Right hindlimb (tissue), 1 donor: Measurements from ENCODE around the gene WWOX.
"Not testable (repeated sequence)": the region's sequence is repeated elsewhere in the genome, so short reads cannot be mapped to it uniquely, and the experiment has no call there.

ENCODE experiments used
- DNase-seq: peaks from one replicate; pipeline ENCODE4 v3.0.0-alpha.2; 2018

The WWOX gene

DNA sequence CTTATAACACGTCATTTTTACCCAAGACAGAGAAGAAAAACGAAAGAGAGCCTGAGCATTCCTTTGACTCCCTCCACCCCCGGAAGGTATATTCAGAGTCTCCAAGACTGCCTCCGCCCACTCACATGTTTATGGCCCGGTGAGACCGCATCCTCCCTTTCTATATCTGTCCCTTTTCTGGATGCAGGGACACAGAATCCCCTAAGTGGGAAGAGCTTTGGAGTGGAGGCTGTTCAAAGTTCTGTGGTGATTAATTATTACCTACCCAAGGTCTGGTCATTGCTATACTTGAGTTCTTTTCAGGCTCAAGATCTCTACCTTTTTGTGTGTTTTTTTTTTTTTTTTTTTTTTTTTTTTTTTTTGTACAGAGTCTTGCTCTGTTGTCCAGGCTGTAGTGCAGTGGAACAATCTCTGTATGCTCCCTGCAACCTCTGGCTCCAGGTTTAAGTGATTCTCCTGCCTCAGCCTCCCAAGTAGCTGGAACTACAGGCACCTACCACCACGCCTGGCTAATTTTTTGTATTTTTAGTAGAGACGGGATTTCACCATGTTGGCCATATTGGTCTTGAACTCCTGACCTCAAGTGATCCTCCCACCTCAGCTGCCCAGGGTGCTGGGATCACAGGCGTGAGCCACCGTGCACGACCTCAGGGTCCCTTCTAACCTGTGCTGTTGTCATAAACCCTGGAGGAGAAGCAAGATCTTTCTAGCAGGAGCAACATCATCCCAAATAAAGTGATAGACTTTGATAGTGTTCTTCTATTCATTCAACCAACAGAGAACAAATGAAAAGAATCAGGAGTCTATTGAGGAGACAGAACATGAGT lies 407.1 kb downstream of the WWOX start:
- DNase-seq: no peak

DNA sequence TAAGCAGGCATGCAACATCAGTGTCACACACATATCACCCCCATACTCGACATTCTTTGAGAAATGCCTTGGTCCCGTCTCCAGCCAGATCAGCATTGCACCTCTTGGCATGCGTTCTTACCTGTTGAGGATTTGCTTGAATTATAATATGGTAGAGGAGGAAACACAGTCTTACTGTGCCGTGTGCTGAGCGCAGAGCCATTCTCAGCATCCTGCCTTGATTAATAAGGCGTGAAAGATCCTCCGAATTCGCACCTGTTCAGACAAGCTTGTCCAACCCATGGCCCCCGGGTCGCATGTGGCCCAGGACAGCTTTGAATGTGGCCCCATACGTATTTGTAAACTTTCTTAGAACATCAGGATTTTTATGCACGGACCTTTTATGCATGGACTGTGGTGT lies 408.1 kb downstream of the WWOX start:
- no peak for DNase-seq

DNA sequence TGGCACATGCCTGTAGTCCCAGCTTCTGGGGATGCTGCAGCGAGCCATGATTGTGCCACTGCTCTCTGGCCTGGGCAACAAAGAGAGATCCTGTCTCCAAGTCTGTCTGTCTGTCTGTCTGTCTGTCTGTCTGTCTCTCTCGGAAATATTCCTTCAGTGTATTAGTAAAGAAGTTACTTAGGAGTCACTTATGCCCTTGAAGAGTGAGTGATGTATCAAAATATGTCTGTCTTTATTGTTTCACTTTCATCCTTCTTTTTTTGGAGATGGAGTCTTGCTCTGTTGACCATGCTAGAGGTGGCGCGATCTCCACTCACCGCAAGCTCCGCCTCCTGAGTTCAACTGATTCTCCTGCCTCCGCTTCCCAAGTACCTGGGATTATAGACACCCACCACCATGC lies 410.5 kb downstream of the WWOX start:
- no peak for DNase-seq

DNA sequence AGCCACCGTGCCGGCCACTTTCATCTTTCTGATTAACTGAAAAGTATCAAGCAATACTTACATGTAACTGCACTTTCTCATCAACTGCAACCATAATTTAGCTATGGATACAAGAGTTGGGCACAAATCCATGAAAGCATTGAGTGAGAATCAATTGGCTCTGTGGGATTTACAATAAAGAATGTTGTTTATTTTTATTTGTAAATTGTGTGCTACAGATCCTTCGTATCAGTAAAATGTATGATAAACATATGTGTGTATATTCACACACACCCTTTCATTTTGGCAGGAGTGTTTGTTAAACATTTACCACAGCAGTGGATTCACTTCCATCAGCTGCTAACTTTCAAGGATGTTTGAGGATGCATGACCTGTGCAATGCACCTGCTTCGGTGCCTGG lies 411.0 kb downstream of the WWOX start:
- DNase-seq: no peak

DNA sequence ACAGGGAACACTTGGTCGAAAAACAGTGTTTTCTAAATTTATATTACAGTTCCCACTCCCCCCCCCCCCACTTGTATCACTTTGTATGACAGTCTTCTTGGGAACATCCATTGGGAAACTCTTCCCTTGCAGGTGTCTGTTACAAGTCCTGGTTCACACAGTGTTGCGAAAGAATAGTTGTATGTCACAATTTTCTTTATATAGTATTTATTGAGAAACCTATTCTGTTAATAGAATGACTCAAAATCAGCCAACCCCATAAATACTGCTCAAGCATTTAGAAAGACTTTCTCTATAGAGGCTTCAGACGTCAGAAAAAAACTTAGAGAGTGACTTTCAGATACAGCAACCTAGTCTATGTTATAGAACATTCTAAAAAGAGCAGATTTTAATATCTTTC lies 414.4 kb downstream of the WWOX start:
- DNase-seq: no peak

DNA sequence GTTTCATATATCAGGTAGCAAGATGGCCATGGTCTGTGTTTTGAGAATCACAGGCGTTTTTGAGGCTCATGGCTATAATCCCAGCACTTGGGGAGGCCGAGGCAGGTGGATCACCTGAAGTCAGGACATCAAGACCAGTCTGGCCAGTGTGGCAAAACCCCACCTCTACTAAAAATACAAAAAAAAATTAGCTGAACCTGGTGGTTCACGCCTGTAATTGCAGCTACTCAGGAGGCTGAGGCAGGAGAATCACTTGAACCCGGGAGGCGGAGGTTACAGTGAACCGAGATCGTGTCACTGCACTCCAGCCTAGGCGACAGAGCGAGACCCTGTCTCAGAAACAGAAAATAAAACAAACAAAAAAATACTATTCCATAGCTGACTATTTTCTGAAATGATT lies 415.4 kb downstream of the WWOX start:
- not testable (repeated sequence) for DNase-seq

DNA sequence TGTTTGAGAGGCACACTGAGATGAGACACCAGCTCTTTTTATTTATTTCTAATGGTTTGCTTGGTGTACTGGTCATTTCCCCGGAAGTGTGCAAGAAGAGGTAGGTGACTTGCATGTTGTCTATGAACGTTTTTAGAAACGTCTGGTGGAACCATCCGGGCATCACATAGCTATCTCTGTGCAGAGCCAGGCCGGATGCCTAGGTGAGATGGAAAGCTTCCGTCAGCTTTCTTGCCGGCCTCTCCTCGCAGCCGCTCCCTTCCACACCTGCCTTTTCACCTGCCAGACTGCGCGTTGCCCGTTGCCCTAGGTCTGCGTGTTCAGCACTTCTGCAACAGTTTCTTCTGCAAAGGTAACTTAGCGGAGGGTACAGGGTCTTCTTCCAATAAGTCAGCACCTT lies 416.0 kb downstream of the WWOX start:
- no peak for DNase-seq

DNA sequence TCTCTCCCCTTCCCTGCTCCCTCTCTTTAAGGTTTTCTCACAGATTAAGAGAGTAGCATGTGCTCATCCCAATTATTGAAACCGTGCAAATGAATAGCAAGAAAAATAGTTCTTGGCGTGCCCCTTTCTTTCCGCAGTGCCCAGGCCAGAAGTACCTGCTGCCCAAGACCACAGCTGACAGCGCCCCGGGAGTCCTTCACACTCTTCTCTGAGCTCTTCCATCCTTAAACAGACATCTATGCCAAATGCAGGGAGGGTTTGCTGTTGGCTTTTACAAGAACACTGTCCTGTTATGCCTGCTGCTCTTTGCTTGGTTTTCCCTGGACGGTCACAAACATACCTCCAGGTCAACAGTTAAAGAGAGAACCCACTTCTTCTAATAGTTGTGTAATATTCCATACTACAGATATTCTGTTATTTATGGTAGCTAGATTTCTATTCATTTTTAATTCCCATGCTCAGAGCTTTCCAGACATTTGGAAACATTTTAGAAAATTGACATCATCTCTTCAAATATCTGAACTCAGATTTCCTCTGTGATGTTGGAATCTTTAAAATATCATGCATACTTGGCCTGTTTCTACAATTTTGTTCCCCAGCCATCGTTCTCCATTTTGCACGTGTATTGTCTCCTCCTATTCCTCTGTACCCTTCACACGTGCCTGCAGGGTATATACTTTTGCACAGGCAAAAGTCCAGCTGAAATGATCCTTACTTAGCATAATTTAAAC lies 416.7 kb downstream of the WWOX start:
- no peak for DNase-seq

DNA sequence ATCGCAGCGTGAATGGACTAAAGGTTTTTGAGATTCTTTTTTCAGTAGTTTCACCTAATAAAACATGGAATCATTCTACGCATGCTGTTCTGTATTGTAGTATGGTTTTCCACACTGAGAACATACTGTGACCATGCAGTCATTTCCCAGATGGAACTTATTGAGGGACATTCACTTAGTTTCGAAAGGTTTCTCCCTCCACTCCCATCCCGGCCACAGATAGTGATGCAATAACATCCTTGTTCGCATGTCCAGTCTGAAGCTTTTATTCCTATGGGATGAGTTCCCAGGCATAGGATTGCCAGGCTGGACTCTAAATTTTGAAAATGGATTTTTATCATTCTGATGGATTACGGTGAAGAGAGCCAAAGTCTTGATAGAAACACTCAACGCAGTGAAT lies 420.4 kb downstream of the WWOX start:
- DNase-seq: no peak

DNA sequence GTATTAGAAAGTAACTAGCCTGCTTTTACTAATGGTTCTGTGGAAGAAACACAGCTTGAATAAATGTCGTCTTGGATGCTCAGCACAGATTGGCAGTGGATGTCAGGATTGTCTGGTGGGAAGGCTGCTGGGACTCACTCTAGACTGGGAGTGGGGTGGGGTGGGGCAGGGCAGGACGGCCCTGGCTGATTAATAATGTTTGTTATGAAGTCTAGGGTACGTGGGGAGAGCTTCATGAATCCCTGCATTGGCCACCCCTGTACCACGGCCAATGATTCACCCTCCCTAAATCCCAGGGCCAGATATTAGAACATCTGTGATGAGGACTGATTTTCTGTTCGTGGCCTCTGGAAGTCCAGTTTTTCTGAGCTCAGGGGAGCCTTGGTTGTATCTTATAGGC lies 421.0 kb downstream of the WWOX start:
- no peak for DNase-seq

DNA sequence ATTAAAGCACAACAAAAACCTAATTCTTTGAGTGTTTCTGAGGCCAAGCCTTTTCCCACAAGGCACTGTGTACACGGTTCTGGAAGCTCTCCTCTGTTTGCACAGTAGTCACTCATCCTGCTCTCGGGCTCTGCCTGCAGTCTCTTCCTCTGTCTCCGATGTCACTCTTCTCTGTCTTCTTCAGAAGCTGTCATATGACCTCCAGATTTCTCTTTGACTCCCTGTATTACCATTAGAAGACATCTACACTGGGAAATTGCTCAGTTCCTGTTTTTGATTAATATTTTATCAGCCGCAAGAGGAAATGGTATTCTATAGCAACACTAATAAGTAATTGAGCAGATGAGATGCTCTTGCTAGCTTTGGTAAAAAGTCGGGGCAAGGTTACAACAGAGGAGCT lies 422.9 kb downstream of the WWOX start:
- DNase-seq: no peak

DNA sequence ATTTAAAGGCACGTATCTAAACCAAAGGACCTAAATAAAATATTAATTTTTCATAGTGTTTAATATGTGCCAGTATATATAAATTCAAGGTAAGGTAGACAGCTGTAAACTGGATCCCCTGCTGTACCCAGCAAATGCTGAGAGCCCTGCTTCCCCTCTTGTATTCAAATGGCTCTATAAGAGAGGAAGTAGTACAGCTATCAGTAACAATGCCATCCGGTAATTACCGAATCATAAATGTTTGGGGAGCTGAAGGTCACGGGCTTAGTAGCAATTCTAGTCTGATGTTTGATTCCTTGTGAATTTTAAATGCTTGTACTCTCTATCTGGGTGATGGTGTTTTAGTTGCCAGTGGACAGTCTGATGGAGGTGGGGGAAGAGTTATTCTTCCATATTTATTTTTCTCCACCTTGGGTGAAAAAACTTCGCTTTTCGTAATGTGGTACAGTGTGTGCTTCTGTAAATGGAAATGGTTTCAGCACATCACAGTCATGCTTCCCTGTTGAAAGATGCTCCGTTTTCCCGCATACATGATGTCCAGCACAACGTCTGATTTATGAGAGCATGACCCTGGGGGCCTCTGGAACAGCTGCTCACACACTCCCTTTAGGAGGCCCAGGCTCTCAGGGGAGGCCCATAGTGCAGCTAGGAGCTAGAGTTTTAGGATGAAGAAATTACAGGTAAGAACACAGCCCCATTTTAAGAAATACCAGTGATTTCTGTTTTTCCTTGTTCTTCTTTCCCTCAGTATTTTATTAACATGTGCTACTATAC lies 423.9 kb downstream of the WWOX start:
- DNase-seq: no peak

DNA sequence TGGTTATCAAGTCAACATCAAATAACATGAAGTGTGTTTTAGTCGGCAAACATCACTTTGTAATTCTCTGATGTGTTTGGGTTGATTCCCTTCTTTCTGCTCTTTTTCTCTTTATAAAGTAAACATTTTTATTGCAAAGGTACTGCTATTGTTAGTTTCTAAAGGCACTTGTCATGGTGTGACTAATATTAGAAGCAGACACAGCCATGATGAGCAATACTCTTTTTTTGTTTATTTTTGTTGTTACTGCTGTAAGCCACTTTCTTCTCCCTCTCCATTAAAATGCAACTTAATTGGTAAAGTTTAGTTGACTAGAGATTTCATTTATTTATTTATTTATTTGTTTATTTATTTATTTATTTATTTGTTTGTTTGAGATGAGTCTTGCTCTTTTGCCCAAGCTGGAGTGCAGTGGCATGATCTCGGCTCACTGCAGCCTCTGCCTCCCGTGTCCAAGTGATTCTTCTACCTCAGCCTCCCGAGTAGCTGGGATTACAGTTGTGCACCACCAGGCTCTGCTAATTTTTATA lies 424.7 kb downstream of the WWOX start:
- DNase-seq: no peak

DNA sequence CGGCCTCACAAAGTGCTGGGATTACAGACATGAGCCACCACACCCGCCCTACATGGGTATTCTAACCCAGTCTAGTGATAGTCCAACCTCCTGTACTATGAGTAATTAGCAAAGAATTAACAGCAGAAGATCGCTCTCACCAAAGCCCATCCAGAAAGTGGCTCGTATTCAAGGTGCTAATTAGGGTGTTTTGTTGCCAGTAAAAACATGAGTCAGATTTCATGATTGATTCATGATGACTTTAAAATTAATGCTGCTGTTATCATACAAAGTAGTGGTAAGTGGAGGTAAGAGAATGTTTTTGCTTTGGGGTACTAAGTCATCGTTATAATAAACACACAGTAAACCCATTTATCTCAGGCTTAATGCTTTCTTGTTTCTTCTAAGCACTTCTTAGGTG lies 428.8 kb downstream of the WWOX start:
- no peak for DNase-seq

DNA sequence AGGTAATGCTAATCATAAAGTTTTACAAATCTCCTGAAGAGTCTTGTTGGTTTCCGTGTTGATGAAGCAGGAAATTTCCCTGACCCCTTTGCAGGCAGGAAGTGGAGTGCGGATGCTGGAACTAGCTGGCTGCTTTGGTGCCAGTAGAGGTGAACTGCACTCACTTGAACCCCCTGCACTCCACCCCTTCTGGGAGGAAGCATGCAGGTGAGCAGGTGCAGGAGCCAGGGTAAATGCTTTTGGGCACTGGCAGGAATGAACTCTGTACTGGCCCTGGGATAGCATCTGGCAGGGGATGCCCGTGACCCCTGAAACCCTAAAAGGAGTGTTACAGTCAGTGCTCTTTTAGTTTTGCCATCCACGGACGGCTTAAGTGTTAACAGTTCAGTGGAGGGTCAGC lies 430.4 kb downstream of the WWOX start:
- DNase-seq: no peak

DNA sequence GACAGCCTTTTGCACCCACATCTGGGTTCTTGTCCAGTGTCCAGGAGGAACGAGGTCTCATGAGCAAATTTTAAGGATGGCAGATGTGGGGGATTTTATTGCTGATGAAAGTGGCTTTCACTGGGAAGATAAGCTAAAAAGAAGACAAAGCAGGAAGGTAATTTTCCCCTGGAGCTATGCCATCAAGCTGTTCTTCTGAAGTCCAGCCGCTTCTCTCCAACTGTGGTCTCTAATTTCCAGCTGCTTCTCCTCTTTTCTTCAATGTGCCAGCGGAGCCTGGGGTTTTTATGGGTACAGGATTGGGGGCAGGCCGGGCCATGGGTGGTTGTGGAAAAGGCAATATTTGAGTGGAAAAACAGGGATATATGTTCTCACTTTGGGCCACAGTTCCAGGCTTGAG lies 430.8 kb downstream of the WWOX start:
- DNase-seq: no peak

DNA sequence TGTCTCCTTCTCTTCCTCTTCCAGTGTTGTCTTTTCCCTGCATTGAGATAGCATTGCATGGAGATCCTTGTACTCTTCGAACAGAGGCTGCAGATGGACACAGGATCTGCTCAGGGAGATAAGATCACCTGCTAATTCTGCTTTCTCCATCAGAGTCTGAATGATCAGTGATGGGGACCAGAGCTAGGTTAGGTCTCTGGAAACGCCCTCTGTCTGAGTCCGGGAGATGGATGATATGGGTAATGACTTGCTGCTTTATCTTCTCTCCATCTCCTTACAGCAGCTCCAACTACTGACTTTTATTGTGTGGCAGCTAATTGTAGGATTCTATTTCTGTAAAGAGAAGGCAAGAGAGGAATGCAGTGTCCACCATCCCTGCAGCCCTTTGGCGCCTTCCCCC lies 435.6 kb downstream of the WWOX start:
- no peak for DNase-seq

DNA sequence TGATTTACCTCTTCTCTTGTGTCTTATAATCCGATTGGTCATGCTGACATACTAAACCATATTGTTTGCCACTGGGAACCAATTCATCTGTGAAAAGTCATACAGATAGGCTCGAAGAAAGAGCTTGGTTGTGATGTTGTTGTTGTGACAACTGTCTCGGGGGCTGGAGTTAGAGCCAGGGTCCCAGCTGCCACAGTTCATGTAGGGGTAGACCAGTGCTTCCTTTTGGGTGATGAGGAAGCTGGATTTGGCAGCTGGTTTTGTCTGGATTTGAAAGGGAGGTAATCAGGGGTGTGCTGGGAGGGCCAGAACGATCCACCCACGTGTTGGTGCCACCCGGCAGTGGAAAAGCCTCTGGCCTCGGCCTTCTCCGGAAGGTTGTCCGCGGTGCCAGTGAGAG lies 438.1 kb downstream of the WWOX start:
- no peak for DNase-seq

DNA sequence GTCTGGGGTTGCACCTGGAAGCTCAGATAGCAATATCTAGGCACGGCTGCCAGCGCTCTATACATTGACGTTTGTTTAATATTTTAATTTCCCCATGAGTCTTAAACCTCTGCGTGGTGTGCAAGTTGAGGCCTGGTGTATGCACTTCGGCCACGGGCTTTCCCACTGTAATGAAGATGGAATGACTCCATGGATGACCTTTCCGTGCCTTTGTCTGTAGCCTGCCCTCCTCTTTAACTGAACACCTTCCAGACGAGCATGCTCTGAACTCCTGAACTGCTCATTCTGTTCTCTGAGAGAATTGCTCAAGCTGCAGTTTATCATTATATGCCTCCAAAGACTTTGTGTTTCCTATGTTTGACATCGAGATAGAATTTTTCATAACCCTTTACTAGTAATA lies 438.8 kb downstream of the WWOX start:
- DNase-seq: no peak

DNA sequence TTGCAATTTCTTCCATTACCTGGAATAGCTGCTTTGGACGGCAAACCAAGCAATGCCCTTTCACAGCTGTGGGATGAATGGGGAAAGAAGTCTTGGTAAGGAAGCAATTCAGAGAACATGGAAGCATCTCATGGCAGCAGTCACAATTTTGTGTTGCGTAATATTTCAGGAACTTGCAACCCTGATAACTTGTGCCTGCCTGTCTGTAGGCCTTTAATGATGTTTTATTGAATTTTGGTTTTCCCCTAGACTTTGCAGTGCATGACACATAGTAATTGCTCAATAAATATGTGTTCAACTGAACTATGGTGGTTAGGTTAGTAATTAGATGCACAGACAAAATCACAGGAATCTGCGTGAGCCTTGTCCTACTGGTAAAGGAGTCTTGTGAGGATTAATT lies 439.5 kb downstream of the WWOX start:
- no peak for DNase-seq

DNA sequence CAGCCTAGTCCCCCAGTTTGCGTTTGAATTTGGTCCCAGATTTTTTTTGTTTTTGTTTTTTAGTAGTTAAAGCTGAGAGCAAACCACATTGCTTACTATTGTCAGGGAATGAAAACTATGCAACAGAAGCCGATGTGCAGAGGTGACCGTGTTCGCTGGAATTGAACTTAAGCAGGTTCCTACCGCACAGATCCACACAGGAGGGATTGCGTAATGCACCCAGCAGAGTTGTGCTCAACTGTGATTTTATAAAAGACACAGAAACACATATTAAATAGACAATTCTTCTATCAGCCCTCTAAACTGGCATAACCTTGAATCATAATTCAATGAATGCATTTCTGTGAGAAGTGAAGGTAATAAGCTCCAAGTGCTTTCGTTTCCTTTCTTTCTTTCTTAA lies 443.0 kb downstream of the WWOX start:
- no peak for DNase-seq

DNA sequence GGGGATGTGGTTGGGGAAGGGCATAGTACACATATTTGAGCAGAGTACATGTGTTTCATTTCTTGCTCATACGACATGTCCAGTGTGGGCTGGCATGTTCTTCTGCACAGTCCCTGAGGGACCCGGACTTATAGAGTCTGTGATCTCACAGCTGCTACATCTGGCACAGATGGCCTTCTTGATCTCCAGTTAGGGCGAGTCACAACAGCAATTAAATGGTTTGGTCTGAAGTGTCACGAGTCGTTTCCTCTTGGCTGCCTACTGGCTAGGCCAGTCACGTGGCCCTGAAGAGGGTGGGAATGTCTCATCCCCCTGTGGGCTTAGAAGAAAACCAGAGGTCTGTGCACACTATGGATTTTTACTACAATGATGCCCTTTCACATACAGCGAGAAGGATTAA lies 443.6 kb downstream of the WWOX start:
- DNase-seq: peak; percentile 42

DNA sequence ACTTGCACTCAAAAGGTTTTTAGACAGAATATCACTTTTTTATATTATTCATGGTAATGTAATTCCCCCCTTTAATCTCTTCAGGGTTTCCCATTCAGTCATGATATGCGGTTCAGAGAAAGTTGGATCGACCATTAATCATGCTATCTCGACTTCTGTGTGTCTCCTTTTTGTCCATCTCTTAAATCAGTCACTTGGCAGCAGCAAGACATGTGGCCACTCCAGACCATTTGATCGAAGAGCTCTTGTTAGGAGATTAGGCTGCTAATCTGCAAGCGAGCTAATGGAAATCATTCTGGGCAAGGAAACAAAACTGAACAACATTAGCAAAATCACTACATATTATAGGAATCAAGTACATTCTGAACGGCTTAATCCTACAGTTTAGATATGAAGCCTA lies 449.9 kb downstream of the WWOX start:
- DNase-seq: no peak
